ENCODE measurements around the gene FAAH. TPM values are rescaled to one million over a fixed set of nuclear protein-coding genes. Genes with fewer than 3 reads are reported as not detected.

The FAAH gene
- total RNA-seq, 1 experiment from 2014 or later: 24.8 TPM

GRCh38 chr1:46424730-46425129 is 30.6 kb downstream of the FAAH start:
- TF ChIP-seq EZH2 (IDR thresholded peaks at IDR 0.05): no peak
- TF ChIP-seq ZBTB33 (IDR thresholded peaks at IDR 0.05; ENCODE audit: extremely low read depth, insufficient replicate concordance, low read length): no peak
- no peak for TF ChIP-seq EZH2phosphoT487 (IDR thresholded peaks at IDR 0.05; ENCODE audit: borderline replicate concordance)
- no peak for TF ChIP-seq ELF1 (IDR thresholded peaks at IDR 0.05; ENCODE audit: borderline replicate concordance, low read depth)
- no peak for TF ChIP-seq MAX (IDR thresholded peaks at IDR 0.05)
- TF ChIP-seq CTCF (IDR thresholded peaks at IDR 0.05 in 2 of 3, conservative IDR thresholded peaks at IDR 0.05 in 1 of 3; ENCODE audit: borderline replicate concordance in 1 of 3, insufficient read depth in 1 of 3, low read depth in 2 of 3, low read length in 2 of 3): no peak
- TF ChIP-seq JUND (IDR thresholded peaks at IDR 0.05): no peak
- no peak for TF ChIP-seq ZFX (IDR thresholded peaks at IDR 0.05)
- TF ChIP-seq ZNF274 (IDR thresholded peaks at IDR 0.05; ENCODE audit: low read depth, low read length): no peak
- no peak overlapping the region for H2AFZ ChIP-seq (ENCODE audit: low read depth, low read length, poor library complexity, severe bottlenecking)
- H4K20me1 ChIP-seq (ENCODE audit: insufficient read depth): no peaks in the 10 kb centered on the region
- H3K27ac ChIP-seq (ENCODE audit: low read depth, low read length): no peak overlapping the region
- intact Hi-C loops (cut with micrococcal nuclease): no loop called here
- no TSS peak for BruUV-seq (replicated peaks)
- CTCF ChIA-PET: no interaction called here
- ATAC-seq (no peak), DNase-seq (ENCODE audit: low read depth, low spot score) (no peak)
- no peak overlapping the region for H3K4me3 ChIP-seq (replicated peaks in 1 of 2; ENCODE audit: low read depth in 1 of 2, low read length in 2 of 2)
- H3K79me2 ChIP-seq (ENCODE audit: insufficient read depth, low read length): no peaks in the 10 kb centered on the region
- no peaks in the 10 kb centered on the region for H3K27me3 ChIP-seq (ENCODE audit: insufficient read depth, low read length)
- H3K9me3 ChIP-seq (ENCODE audit: control insufficient read depth in 1 of 2, insufficient read depth in 1 of 2, low read depth in 1 of 2, low read length in 2 of 2): no peaks in the 10 kb centered on the region
- RAD21 ChIA-PET (ENCODE audit: low non-redundant PET in 1 of 2, low total read pairs in 2 of 2, uncharacterized antibody in 2 of 2, unreplicated experiment in 2 of 2): no interaction called here
- no peaks in the 10 kb centered on the region for H3K36me3 ChIP-seq (ENCODE audit: control insufficient read depth in 1 of 2, insufficient read depth in 2 of 2, low read length in 2 of 2)
- H3K9ac ChIP-seq (ENCODE audit: low read length): no peak overlapping the region
- no peaks in the 10 kb centered on the region for H3K9me2 ChIP-seq (ENCODE audit: insufficient read depth)
- POLR2A ChIA-PET: no interaction called here
- no peak overlapping the region for H3K4me2 ChIP-seq (ENCODE audit: low read length)
- H3K4me1 ChIP-seq (ENCODE audit: control insufficient read depth in 1 of 2, insufficient read depth in 2 of 2, low read length in 2 of 2): peaks cover 0 to 11% of the 10 kb centered on the region in 2 experiments; a peak in 1 of 4 replicates
